NB4 (cell line): ENCODE results near the gene IL17RC.

ENCODE experiments used
- MYC ChIP-seq: IDR thresholded peaks from 2 replicates; pipeline ENCODE4 v1.6.1; 2011; ENCODE audit warnings: low read depth, low read length
- POLR2A ChIP-seq: IDR thresholded peaks from 2 replicates; pipeline ENCODE4 v1.6.1; 2011; ENCODE audit warnings: mild to moderate bottlenecking; ENCODE audit not compliant: insufficient read length; ENCODE audit errors: extremely low read depth
- TF ChIP-seq, protein P1 (sequence below): IDR thresholded peaks from one replicate; pipeline ENCODE4 v1.5.1; 2012; ENCODE audit warnings: low read depth, low read length
- TF ChIP-seq, protein P2 (sequence below): IDR thresholded peaks from 2 replicates; pipeline ENCODE4 v1.6.1; 2011; ENCODE audit warnings: low read depth, low read length

DNA sequence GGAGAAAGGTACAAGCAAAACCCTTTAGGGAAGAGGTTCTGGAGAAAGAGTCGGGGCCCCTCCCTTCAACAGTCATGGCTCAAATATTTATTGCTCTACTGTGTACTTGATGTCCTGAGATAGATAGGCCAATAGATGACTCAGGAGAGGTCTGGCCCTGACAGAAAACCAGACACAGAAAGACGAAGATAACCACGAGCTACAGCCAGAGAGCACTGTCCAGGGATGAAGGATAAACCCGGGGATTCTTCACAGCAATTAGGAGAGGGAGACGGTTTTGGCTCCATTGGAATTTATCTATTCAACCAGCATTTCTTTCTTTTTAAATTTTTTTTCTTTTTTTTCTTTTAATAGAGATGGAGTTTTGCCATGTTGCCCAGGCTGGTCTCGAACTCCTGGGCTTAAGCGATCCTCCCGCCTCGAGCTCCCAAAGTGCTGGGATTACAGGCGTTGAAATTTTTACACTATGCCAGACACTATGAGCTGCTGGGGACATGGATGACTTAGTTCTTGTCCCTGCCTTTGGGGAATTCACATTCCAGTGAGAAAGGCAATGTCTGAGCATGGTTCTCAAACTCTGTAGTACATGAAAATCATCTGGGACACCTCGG, 32.2 kb upstream of the IL17RC start:
- TF ChIP-seq, protein P1, sequence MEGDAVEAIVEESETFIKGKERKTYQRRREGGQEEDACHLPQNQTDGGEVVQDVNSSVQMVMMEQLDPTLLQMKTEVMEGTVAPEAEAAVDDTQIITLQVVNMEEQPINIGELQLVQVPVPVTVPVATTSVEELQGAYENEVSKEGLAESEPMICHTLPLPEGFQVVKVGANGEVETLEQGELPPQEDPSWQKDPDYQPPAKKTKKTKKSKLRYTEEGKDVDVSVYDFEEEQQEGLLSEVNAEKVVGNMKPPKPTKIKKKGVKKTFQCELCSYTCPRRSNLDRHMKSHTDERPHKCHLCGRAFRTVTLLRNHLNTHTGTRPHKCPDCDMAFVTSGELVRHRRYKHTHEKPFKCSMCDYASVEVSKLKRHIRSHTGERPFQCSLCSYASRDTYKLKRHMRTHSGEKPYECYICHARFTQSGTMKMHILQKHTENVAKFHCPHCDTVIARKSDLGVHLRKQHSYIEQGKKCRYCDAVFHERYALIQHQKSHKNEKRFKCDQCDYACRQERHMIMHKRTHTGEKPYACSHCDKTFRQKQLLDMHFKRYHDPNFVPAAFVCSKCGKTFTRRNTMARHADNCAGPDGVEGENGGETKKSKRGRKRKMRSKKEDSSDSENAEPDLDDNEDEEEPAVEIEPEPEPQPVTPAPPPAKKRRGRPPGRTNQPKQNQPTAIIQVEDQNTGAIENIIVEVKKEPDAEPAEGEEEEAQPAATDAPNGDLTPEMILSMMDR, result no peak
- no peak for TF ChIP-seq POLR2A
- TF ChIP-seq MYC, result no peak
- TF ChIP-seq, protein P2, sequence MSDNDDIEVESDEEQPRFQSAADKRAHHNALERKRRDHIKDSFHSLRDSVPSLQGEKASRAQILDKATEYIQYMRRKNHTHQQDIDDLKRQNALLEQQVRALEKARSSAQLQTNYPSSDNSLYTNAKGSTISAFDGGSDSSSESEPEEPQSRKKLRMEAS, result no peak
